GM18519 (cell line): ENCODE results near the gene GPC6.

Experiments
- ATAC-seq: cut with Tn5 transposase; IDR thresholded peaks from one replicate; pipeline ENCODE4 v1.9.1; 2021; ENCODE audit warnings: mild to moderate bottlenecking, moderate library complexity; ENCODE audit not compliant: unreplicated experiment, low FRiP score

The GPC6 gene

DNA sequence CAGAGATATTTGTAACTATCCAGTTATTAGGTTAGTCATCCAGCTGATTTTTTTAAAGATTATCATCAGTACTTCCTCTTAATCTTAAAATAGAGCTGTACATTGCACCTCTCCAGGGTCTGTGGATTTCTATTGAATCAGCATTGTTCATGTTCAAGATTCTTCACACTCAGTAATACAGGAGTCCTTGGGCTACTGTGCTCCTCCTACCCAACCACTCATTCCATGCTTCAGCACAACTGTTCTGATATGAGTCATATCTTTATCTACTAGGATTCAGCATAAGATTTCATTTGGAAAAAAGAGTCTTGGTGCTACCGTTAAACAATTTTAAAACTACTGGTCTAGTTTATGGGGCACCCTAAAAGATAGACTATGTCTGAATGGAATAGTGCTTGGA, 895.1 kb downstream of the GPC6 start:
- no peak for ATAC-seq

DNA sequence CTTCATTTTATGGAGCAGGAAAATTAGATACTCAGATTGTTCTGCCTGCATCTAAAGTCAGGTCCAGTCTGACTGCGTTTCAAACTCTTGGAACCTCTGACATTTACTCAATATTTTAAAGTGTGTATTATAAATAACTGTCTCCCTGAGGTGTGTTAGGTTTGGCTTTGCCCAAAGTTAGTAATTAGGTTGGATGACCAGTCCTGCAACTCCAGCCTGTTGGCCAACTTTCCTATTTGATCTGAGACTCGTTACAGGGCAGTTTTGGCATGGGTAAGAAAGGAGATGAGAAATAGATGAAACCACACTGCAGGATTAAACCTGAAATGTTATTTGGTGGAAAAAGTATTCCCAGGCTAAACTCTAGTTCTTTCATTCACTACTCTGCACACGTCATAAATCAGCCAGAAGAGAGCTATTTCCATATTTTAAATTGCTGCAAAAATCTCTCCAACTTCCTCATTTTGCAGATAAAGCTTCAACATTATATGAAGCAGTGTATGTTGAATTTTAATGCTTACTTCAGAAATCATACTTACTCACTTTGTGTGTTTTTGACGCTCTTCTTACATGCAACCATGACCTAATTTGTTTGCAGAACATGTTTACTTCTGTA, 895.8 kb downstream of the GPC6 start:
- ATAC-seq, result no peak

GRCh38 chr13:94123557-94123956, 897.0 kb downstream of the GPC6 start:
- no peak for ATAC-seq

DNA sequence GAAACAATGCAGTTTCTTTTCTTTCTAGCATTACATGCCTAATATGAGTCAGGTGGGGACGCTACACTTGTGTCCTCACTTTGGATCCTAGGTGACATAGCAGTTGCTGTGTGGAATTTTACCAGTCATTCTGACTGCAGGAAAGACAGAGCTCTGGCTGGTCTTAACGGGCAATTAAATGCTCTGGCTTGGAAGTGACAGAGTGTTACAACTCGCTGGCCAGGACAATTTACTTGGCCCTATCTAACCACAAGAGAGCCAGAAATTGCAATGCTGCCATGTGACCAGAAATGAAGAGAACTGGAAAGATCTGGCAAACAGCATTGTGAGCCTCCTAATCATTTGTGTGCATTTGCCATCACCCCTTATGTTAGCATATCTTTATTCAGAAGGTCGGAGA, 901.8 kb downstream of the GPC6 start:
- ATAC-seq, result no peak

GRCh38 chr13:94129490-94129894, 902.9 kb downstream of the GPC6 start:
- no peak for ATAC-seq

DNA sequence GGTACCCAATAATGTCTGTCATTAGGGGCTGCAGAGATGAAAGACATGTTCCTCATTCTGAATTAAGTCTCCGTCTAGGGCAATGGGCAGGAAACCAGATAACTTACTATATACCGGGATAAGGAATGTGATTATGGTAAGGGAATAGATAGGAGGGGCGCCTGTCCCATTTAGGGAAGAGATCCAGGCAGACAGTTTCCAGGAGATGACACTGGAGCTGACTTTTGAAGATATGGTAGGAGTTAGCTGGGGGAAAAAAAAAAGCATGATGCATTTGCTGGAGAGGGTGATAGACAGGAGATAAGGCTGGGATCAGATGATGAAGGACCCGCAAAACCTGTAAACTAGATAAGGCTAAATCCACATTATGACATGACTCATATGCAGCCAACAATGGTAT, 912.2 kb downstream of the GPC6 start:
- no peak for ATAC-seq

DNA sequence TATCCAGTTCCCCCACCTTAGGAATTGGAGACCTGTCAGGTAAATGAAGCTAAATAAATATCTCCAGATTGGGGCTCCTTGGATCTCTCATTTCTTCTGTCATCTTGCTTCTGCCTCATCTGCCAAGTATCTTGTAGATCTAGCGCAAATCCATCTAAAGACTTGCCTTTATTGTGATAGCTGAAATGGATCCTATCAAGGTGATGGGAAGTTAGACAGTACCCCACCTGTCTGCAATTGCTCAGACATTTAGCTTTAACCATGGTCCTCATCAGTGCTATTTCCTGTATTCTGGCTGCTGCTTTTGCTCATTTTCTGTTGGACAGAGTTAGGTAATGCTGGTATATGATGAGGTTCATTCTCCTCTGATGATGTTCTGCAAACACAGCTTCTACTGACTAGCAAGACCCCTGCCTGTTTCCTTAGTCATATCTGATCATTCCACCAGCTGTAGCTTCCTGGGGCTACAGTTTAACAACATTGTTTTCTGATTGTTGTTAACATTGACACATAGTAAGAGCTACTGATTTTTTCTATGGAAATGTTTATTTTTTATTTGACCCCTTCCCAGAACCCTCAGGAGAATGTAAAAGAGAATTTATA, 912.9 kb downstream of the GPC6 start:
- ATAC-seq, result no peak

DNA sequence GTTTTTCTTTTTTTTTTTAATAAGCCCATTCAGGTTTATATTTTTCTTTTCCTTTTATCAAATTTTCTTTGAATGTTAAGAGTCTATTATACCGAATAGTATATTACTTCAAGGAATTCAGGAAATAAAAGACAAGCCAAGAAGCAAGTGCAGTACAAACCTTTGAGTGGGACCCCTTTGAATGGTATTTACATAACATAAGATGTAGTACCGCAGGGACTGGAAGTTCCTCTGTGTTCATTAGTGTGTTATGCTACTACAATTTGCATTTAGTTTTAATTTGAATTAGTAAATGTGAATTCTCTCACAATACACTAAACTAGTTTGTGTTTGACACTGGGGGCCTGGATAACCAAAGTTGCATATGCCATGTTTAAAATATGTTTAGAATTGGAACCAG, 913.4 kb downstream of the GPC6 start:
- ATAC-seq, result no peak

GRCh38 chr13:94140511-94140910, 913.9 kb downstream of the GPC6 start:
- ATAC-seq, result no peak

DNA sequence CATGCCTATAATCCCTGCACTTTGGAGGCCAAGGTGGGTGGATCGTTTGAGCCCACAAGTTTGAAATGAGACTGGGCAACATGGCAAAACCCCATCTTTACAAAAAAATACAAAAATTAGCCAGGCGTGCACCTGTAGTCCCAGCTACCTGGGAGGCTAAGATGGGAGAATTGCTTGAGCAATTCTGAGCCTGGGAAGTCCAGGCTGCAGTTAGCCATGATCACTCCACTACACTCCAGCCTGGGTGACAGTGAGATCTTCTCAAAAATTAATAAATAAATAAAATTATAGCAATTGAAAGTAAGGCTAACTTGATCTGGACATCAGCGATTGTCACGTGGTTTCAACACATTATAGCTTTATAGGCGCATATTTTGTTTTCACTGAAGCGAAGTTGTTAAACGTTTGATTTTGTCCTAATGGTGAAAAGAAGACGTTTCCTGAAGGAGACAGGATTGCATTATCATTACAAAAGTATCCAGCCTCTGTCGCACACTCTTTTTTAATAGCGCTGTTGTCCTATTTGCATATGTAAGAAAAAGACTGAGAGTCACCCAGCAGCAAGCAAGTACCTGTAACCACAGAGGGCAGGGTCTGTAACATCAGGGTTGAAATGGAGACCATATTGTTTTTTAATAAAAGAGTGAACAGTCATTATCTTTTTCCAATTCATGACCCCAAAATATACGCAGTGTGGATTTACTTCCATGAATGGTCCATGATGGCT, 917.2 kb downstream of the GPC6 start:
- no peak for ATAC-seq

DNA sequence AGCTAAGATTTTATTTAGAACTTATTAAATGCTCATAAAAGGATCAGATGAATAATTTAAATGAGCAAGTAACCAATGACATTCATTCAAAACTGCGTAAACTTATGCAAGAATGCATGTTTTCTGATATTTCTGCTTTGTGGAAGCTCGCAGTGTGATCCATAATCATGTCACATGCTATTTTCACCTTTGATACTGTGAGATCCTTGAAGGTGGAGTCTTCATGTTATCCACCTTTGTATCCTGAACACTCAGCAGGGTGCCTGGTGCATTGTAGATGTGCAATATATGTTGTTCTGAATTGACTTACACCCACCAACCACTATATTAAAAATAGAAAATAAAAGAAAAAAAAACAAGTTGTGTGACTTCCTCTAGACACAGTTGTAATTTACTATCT, 919.4 kb downstream of the GPC6 start:
- no peak for ATAC-seq

DNA sequence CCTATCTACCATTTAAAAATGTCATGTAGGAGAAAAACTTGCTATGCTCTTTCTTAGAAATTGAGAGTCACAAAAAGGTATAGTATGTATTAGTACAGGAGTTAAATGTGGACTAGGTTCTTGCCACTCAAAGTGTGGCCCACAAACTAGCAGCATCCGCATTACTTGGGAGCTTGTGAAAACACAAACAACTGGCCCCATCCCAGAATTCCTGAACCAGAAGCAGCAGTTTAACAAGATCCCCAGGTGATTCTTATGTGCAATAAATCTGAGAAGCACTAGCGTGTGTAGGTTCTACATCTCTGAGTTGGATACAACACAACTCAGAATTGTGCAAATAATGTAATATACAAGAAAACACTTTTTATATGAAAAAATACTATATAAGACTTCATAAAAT, 927.0 kb downstream of the GPC6 start:
- no peak for ATAC-seq

DNA sequence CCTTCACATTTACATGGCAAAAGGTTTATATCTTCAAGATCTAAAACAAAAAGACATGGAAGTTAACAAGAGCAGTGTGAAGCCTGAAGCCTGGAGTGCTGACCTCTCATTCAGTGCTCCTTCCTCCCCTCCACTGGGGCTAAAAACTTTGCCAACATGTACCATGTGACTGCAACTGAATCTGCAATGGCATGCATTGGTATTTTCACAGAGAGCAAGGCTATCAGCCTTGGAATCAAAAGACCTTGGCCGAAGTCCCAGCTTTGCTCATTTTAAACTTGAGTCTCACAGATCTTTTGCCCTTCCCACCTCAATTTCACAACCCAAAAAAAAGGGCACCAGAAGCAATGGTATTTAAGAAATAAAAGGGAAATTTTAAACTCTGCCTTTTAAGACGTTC, 927.8 kb downstream of the GPC6 start:
- ATAC-seq, result no peak

GRCh38 chr13:94157705-94158218, 931.2 kb downstream of the GPC6 start:
- no peak for ATAC-seq

DNA sequence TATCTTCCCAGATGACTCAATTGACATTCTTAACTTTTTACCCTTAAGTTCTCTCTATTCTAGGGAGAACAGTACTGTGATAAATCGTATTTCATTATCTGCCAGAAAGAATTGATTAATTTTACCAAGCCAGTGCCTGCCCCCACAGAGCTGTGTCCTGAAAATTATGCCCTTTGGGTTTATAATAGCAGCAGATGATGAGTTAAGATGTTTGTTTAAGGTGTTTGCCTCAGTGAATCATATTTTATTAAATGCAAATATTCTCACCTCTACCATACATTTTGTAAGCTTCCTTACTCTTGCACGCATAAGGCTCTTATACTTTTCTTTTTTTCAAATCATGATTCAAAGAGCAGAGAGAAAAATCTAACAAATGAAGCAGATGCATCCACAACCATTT, 934.3 kb downstream of the GPC6 start:
- ATAC-seq, result no peak

- no peak for ATAC-seq
Observed at GRCh38 chr13:94162289-94162688, 935.7 kb downstream of the GPC6 start.

- ATAC-seq, result no peak
Observed at GRCh38 chr13:94163535-94163934, 936.9 kb downstream of the GPC6 start.

GRCh38 chr13:94168783-94169453, 942.3 kb downstream of the GPC6 start:
- no peak for ATAC-seq

- no peak for ATAC-seq
Observed at GRCh38 chr13:94169454-94170144, 943.0 kb downstream of the GPC6 start.

GRCh38 chr13:94170145-94170571, 943.6 kb downstream of the GPC6 start:
- no peak for ATAC-seq

DNA sequence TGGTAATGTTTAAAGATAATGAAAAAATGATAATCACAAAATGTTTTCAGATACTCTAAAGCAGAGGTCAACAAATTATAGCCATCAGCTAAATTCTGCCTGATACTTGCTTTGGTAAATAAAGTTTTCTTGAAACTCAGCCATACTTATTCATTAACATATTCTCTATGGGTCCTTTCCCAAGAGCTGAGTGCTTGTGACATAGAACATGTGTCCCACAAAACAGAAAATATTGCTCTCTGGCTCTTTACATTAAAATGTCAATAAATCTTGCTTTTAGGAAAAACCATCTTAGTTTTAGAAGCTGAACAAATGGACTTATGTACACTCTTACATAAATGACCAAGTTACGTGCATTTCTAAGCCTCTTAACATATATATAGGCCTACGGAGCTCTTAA, 945.8 kb downstream of the GPC6 start:
- no peak for ATAC-seq
